KBM-7 (cell line): ENCODE data around the gene CDH4.
"Not testable (repeated sequence)": the region's sequence is repeated elsewhere in the genome, so short reads cannot be mapped to it uniquely, and the experiment has no call there.

ENCODE experiments used
- DNase-seq: peaks from one replicate; pipeline ENCODE4 v3.0.0-alpha.2; 2015
- in situ Hi-C: fragments of 300-500 bp; cut with MboI; formaldehyde crosslinking; loops from 2 replicates; pipeline ENCODE4 v1.14.3; 2020; ENCODE audit warnings: low sequenced_read_pairs, low pct_unique_long_range_greater_than_20kb, mixed read lengths

Gene CDH4

DNA sequence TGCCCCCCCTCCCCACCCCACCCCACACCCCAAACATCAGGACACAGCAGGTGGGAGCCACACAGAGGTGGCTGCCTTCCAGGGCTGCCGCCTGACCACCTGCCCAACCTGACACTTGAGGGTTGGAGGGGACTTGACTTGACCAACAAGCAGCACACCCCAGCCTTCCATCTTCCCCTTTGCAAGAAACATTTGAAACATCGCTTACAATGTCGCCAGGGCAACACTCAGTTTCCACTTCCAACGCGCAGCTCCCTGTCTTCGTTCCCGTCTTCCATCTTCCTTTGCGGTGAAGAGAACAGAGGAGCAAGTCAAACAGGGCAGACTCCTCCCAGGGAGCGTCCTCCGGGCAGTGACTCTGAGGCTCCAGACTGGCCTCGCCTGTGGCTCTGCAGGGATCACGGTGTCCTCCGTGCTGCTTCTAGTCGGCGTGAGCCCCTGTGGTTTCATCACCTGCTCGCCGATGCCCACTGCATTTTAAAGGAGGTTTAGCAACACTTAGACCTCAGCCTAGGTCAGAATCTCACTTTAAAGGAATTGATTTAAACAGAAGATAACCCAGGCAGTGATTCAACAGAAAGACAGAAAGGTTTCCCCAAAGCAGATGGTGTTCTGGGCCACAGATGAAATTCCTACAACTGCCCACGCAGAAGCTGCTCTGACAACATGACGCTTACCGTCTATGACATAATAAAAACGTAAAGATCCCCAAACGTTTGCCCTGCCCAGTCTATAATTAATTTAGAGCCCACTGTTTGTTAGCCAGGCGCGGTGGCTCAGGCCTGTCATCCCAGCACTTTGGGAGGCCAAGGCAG is 682.9 kb downstream of the CDH4 start:
- in situ Hi-C loops = no loop called here
- DNase-seq = no peak

DNA sequence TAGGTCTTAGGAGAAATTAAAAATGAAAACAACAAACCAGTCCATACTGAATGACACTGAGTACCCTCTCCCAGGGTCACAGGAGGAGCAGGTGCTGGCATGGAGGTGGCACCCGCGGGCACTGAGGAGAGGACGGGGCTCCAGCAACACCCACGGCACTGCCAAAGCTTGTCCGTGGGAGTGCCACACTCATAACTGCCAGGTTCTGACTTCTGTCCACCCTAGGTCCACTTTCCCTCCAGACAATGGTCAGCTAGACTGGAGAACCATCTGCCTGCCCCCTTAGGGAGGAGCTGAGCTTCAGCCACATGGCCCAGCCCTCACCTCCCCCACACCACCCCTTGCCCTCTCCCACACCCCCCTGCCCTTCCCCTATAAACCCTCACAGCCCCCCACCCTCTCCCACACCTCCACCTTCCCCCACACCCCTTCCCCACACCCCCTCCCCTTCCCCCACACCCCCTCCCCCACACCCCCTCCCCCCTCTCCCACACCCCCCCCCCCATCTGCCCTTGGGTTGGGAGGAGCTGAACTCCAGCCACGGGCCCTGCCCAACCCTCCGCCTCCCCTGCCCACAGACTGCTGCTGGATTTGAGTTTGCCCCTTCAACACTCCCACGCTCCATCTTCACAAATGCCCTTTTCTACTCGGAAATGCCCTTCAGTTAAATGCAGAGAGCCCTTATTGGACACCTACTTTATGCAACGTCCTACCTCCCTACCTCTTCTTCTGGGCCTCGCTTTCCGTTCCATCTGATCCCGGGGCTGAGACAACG is 684.1 kb downstream of the CDH4 start:
- in situ Hi-C loops = no loop called here
- no peak for DNase-seq

DNA sequence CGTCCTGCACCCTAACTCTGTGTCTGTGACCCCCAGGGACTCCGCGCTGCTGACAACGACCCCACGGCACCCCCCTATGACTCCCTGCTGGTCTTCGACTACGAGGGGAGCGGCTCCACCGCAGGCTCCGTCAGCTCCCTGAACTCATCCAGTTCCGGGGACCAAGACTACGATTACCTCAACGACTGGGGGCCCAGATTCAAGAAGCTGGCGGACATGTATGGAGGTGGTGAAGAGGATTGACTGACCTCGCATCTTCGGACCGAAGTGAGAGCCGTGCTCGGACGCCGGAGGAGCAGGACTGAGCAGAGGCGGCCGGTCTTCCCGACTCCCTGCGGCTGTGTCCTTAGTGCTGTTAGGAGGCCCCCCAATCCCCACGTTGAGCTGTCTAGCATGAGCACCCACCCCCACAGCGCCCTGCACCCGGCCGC is 684.7 kb downstream of the CDH4 start:
- in situ Hi-C loops = no loop called here
- no peak for DNase-seq

DNA sequence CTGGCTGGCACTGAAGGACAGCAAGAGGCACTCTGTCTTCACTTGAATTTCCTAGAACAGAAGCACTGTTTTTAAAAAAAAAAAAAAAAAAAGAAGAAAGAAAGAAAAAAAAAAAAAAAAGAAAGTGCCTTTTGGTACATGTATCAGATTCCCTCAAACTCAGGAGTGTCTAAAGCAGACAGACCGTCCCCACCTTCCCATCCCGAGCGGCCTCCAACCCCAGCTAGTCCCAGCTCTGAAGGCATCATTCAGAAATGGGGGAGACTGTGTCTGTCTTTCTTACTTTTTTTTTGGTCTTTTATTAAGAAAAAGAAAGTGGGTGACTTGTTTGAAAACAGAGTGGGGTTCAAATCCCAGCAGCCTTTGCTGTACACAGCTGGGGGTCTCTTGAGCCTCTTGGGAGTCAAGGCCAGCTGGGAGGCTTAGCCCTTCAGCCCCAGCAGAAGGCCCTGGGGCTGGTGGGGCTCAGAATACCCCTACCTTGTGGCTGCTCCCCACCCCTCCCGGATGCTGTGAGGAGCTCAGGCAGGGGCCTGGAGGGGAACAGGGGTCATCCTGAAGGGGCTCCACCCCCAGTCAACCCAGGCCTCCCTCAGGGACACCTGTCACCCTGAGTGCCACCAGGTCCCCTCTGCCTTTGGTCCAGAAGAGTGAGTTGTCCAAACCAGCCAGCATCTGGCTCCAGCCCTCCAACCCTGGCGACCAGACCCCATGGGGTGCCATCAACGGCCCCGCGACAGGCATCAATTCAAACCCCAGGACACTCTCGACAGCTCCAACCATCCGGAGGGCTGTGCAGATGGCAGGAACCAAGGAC is 685.3 kb downstream of the CDH4 start:
- in situ Hi-C loops = no loop called here
- DNase-seq = no peak

DNA sequence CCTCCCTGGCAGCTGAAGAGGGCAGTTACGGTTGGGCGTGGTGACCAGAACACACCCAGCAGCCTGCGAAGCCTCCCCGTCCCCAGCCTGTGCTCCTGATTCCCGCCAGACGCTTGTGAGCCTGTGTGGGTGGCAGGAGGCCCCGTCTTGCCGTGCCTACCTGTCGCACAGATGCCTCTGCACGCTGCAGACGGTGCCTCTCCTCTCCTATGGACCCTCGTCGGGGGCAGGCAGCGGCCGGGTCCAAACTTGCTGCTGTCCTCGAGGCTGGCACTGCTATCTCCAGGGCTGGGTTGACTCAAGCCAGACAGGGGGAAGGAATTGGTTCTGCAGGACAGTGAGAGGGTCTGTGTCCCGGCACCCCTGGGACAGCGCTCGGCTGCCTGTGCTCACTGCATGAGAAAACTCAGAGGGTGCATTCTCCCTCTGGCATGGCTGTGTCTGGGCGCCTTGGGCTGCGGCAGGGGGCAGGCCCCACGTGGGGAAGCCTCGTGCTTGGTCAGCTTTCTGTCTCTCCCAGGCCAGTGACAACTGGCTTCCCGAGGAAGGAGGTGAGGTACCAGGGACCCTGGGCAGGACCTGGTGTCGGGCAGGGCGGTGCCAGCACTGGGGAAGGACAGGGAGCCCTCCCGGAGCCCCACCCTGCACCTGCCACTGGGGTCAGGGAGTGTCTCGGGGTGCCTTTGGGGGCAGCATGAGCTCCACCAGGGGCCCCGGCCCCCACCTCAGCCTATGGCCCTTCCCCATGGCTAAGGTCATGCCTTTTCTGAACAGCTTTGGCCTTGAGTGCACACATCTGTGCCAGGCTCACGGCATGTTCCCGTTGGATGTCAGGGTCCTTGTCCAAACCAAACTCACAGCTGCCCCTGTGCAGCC is 686.1 kb downstream of the CDH4 start:
- in situ Hi-C loops = no loop called here
- no peak for DNase-seq

DNA sequence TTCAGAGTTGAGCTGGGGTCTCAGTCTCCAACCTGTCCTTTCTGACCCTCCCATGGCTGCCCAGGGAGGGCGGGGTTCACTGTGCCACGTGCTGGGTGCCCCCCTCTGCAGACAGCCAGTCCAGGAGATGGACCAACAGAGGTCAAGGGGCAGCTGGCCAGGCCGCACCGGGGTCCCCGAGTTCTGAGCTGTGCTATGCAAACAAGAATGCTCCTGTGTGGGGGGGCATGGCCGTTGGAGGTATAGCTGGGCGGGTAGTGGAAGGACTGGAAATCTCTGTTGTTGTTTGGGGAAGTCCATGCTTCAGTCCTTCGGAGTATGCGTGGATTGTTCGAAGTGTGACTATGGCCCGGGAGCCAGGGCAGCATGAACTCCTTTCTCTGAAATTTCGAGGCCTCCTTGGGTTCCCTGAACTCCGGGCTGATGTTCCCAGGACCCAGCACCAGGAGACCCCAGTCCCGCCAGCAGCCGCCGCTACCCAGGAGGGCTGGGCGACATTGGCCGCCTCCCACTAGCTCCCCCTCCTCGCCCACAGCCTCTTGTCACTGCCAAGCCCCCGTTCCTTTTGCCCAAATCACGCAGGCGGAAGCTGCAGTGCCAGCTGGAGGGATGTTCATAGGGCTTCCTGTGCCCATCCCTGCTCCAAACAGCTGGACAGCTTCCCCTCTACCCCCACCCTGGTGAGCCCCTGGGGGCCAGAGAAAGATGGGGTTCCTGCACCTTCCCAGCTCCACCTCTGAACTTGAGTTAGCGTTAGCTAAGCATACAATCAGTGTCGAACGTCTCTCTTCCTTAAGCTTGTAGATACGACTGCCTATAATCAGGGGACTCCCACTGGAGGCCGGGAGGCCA is 687.0 kb downstream of the CDH4 start:
- in situ Hi-C loops = no loop called here
- DNase-seq = no peak

DNA sequence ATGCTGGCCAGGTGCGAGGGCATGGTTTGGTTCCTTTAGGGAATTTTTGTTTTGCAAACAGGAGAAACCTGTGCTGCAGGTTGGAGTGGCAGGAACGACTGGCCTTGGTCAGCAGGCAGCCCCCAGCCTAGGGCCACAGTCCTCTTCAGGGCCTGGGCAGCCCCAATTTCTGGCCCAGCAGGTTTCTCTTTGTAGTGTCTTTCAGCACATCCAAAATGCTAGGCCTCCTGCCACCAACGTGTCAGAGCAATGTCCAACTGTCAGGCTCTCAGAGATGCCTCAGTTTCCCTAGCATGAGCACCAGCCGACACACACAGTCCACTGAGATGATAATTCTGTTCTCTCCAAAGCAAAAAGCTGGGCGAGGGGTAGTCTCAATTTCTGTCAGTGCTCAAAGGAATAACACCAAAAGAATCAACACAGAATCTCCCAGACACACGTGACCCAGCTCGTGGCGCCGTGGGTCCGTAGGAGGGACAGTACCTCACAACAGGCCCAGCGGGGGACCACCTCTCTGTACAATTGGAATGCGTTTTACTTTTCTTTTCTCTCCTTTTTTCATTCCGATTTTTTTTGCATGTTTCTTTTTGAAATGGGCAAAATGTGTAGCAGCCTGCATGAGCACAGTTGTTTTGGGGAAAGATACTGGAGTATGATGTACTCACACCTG is 687.8 kb downstream of the CDH4 start:
- in situ Hi-C loops = no loop called here
- DNase-seq = no peak

DNA sequence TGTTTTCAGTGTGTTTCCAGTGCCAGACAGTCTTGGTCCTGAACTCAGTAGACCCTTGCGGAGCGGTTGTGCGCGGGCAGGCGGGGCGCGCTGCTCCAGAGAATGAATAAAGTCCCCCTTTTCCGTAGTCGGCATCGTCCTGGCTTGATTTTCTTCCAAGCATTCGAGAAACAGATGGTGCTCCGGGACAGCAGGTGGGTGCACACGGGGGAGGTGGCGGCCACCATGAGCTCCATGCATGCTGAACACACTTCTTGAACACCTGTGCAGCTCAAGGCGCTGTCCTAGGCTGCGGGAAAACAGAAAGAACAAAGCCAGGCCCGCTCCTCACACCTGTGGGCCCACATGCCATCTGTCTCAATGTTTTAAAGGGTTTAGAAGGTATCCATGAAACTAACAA is 688.4 kb downstream of the CDH4 start:
- no peak for DNase-seq
- in situ Hi-C loops = no loop called here

DNA sequence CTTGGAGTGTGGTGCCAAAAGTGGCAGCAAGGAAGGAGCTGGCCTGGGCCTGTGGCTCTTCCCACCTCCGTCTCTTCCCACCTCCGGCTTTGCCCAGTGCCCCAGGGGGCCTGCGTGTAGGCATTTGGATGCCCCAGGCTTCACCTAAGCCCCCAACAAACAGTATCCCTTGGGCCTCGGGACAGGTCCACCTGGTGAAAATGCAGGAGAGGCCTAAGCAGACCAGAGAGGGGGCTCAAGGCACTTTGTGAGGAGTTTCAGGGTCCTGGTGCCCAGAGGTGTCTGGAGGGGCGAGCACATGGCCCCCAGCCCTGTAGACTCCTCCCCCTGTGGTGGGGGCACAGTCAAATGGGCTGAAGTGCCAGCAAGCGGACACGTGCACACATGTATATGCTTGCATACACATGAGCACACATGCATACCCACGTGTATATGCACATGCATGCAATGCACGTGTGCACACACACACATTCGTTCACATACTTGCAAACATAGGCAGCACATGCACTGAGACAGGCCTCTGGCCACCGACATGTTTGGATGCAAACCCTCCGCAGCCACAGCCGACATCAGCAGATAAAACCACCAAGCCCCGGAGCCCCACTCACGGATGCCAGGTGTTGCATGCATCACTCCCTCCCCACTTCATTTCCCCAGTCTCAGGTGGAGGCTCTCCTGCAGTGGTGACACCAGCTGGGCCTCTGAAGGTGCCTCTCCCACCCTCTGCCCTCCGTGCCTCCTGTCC is 689.1 kb downstream of the CDH4 start:
- DNase-seq = no peak
- in situ Hi-C loops = no loop called here

DNA sequence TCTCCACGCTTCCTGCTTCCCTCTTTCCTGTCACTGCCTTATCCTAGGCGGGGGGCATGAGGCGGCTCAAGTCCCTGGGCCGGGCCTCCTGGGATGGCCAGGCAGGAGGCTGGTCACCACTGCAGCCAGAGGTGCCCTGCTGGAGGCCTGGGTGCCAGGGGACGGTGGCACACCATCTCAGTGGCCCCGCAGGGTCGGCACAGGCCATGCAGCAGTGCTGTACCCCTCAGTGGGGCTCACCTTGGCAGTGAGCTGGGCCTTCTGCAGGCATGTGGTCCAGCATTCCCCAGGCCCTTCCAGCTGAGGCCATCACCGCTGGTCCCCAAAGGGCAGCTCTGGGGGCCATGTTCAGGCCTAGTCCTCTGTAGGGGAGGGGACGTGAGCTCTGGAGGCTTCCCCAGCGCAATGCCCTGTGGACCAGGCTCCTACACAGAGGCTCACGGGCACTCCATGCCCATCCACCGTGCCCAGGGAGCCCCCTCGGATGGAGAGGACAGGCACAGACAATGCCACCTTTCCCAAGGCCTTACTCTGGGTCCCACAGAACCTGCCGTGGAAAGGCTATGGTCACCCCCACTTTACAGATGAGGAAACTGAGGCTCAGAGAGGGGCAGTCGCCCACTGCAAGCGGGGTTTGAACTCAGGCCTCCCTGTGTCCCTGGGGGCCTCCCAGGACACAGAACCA is 689.8 kb downstream of the CDH4 start:
- in situ Hi-C loops = no loop called here
- no peak for DNase-seq

DNA sequence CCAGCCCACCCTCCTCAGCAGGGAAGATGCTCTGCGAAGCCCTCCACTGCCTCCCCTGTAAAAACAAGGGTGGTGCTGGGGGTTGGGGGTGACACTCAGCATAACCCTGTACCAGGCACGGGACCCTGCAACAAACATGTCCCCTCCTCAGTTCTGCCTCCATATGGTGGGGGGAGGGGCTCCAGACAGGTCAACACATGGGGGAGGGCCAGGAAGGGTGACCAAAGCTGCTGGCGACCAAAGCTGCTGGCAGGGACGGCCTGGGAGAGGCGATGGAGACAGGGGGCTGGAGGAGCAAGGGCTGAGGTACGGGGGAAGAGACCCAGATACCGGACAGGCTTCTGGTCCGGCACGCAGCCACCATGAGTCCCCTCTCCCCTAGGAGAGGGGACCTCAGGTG is 690.5 kb downstream of the CDH4 start:
- in situ Hi-C loops = no loop called here
- DNase-seq = no peak

DNA sequence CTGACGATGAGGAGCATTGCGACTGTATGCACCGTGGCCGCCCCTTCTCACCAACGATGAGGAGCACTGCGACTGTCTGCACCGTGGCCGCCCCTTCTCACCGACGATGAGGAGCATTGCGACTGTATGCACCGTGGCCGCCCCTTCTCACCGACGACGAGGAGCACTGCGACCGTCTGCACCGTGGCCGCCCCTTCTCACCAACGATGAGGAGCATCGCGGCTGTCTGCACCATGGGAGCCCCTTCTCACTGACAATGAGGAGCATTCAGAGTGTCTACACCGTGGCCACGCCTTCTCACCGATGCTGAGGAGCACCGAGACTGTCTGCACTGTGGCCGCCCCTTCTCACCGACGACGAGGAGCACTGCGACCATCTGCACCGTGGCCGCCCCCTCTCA is 692.9 kb downstream of the CDH4 start:
- in situ Hi-C loops, DNase-seq: not testable (repeated sequence)

DNA sequence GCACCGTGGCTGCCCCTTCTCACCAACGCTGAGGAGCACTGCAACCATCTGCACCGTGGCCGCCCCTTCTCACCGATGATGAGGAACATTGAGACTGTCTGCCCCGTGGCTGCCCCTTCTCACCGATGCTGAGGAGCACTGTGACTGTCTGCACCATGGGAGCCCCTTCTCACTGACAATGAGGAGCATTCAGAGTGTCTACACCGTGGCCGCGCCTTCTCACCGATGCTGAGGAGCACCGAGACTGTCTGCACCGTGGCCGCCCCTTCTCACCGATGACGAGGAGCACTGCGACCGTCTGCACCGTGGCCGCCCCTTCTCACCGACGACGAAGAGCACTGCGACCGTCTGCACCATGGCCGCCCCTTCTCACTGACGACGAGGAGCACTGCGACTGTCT is 693.4 kb downstream of the CDH4 start:
- in situ Hi-C loops, DNase-seq: not testable (repeated sequence)

DNA sequence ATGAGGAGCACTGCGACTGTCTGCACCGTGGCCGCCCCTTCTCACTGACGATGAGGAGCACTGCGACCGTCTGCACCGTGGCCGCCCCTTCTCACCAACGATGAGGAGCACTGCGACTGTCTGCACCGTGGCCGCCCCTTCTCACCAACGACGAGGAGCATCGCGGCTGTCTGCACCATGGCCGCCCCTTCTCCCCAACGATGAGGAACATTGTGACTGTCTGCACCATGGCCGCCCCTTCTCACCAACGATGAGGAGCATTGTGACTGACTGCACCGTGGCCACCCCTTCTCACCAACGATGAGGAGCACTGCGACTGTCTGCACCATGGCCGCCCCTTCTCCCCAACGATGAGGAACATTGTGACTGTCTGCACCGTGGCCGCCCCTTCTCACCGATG is 696.0 kb downstream of the CDH4 start:
- DNase-seq, in situ Hi-C loops: not testable (repeated sequence)

DNA sequence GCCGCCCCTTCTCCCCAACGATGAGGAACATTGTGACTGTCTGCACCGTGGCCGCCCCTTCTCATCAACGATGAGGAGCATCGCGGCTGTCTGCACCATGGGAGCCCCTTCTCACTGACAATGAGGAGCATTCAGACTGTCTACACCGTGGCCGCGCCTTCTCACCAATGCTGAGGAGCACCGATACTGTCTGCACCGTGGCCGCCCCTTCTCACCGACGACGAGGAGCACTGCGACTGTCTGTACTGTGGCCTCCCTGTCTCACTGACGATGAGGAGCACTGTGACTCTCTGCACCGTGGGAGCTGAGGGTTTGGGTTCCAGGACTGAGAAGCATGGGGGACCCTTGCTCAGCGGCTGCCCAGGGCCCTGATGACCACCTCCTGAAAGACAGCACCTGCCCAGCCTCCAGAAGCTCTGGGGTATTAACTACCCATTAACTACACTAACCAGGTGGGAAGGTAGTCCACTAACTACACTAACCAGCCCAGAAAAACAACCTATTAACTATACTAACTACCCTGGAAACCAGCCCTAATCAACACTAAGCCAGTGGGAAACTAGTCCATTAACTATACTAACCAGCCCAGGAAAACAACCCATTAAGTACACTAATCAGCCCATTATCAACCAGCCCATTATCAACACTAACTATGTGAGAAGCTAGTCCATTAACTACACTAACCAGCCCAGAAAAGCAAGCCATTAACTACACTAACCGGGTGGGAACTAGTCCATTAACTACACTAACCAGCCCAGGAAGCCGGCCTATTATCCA is 696.7 kb downstream of the CDH4 start:
- DNase-seq = no peak
- in situ Hi-C loops = no loop called here

DNA sequence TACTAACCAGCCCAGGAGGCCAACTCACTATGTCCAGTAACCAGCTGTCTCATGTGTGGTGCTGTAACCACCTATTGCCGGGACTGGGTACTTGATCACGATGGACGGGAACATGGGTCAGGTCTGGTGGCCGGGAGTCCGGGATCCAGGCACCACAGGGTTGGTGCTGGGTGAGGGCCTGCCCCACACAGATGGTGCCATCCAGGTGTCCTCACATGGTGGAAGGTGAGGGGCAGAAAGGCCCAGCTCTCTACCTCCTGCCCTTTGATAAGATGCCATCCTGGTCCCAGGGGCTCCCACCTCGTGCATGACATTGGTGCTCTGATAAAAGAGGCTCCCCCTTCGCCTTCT is 697.3 kb downstream of the CDH4 start:
- DNase-seq = no peak
- in situ Hi-C loops = no loop called here
